H7 (cell line): ENCODE data around the gene SUOX. TPM values are rescaled to one million over a fixed set of nuclear protein-coding genes. Genes with fewer than 3 reads are reported as not detected.
A peak's percentile ranks its signal among the peaks of the same experiment; 100 is the strongest.
"Not testable (repeated sequence)": the region's sequence is repeated elsewhere in the genome, so short reads cannot be mapped to it uniquely, and the experiment has no call there.

Source experiments
- DNase-seq: peaks from one replicate; pipeline ENCODE4 v3.0.0; 2012
- H3K27me3 ChIP-seq: 2 replicates; pipeline ENCODE4 v1.6.0; 2011; ENCODE audit warnings: mild to moderate bottlenecking, low read length; ENCODE audit not compliant: control insufficient read depth, insufficient read depth
- H3K36me3 ChIP-seq: replicated peaks from 2 replicates; pipeline ENCODE4 v1.5.1; 2011; ENCODE audit warnings: low read length; ENCODE audit not compliant: control insufficient read depth, insufficient read depth
- H3K4me3 ChIP-seq: 2 replicates; pipeline ENCODE4 v1.5.1; 2011; ENCODE audit warnings: low read depth, mild to moderate bottlenecking, control low read depth, low read length, moderate library complexity; ENCODE audit not compliant: insufficient read depth
- total RNA-seq: library from RNA; depleted of rRNA; stranded (reverse); fragments of >200 nt; shearing (Covaris generic); gene quantifications from 2 replicates; pipeline ENCODE4 v1.2.3, GENCODE V29; 2014

The SUOX gene
- total RNA-seq, 1 experiment from 2014 or later, result 27.2 TPM

DNA sequence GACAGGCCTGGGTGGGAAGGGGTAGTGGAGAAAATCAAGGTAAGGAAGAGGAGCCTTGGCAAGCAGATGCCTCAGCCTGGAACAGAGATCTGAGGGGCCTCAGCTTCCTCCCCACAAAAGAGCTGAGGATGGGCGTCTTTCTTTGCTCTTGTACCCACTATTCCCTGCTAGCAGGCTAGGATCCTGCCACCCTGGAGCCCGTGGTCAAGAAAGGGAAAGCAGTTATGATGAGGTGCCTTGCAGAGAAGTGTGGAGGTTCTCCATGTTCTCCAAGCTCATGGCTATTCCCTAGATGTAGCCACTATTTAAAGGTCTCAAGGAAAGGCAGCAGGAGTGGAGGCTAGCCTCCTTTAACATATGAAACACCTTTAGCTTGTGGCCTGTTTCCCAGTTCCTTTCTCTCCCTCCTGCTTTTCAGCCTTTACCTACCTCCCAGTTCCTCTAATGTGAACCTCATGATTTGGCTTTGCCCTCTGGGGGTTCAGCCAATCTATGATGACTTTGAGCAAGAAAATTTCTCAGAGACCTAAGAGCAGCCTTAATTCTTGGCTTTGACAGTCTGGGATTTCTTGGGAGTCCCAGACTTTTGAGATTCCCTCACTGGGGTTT lies 24.9 kb downstream of the SUOX start:
- Histone ChIP-seq H3K27me3 (no peaks in the 10 kb centered on the region), H3K4me3 (peak overlapping the region; percentile 42; the same call in 1 of the 2 replicates), H3K36me3 (peaks cover 2% of the 10 kb centered on the region)
- peak; percentile 60 for DNase-seq

DNA sequence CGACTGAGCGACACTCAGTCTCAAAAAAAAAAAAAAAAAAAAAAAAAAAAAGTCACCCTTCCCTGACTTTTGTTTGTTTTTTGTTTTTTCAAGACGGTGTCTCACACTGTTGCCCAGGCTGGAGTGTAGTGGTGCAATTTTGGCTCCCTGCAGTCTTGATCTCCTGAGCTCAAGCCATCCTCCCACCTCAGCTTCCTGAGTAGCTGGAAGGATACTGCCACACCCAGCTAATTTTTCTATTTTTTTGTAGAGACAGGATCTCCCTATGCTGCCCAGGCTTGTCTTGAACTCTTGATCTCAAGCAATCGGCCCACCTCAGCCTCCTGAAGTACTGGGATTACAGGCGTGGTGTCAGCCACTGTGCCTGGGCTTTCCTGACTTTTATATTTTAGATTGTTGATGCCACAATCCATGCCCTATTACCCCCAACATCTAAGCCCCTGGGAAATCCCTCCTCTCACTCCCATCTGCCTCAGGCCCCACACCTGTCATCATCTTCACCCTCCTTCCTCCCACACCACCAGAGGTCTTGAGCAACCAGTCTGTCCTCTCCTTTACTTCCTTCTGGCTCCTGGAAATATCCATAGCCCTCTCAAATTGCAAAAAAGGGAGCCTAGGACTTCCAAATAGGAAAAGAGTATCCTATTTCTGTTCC lies 31.6 kb downstream of the SUOX start:
- no peaks in the 10 kb centered on the region for H3K27me3 ChIP-seq
- no peak overlapping the region for H3K4me3 ChIP-seq
- DNase-seq, result no peak
- peaks cover 17% of the 10 kb centered on the region for H3K36me3 ChIP-seq

GRCh38 chr12:56029166-56029519 lies 32.1 kb downstream of the SUOX start:
- Histone ChIP-seq H3K4me3 (no peak overlapping the region), H3K27me3 (no peaks in the 10 kb centered on the region), H3K36me3 (peaks cover 18% of the 10 kb centered on the region)
- no peak for DNase-seq

DNA sequence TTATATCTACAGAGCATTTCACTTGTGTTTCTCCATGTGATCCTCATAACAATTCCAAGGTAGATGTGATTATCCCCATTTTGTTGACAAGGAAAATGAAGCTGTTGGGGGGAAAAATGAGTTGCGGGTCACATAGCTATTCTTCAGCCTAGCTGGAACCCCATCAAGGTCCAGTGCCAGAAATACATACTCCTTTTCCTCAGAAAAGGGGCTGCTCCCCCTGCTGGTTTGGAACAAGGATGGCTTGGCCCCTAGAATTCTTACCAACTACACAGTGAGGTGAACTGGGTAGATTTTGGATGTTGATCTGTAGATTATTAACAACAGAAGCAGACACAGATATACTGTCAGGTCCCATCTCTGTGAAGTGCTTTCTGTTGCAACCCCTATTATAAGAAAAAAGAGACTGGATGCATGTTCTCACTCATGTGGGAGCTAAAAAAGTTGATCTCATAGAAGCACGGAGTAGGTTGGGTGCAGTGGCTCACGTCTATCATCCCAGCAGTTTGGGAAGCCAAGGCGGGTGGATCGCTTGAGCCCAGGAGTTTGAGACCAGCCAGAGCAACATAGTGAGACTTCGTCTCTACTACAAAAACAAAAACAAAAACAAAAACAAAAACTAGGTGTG lies 32.7 kb downstream of the SUOX start:
- peak; percentile 80 for DNase-seq
- Histone ChIP-seq H3K4me3 (no peak overlapping the region), H3K36me3 (peaks cover 21% of the 10 kb centered on the region), H3K27me3 (no peaks in the 10 kb centered on the region)

DNA sequence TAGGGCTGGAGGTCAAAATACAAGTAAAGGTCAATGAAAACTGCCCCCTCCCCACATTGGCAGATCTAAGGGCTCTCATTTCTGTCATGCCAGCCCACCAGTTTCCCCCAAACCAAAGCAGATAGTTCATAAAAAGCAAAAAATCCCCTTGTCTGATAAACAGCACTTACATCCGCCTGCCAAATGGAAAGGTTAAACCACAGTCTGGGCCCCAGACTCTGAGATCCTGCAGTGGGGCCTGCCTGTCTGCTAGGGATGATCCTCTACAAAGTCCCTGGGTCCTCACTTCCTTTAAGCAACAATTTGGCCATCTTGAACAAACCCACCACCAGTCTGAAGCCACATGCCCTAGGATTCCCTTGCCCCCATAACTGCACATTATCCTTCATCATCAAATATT lies 34.9 kb downstream of the SUOX start:
- no peak for DNase-seq
- Histone ChIP-seq H3K4me3 (no peak overlapping the region), H3K27me3 (no peaks in the 10 kb centered on the region), H3K36me3 (peaks cover 23% of the 10 kb centered on the region)

DNA sequence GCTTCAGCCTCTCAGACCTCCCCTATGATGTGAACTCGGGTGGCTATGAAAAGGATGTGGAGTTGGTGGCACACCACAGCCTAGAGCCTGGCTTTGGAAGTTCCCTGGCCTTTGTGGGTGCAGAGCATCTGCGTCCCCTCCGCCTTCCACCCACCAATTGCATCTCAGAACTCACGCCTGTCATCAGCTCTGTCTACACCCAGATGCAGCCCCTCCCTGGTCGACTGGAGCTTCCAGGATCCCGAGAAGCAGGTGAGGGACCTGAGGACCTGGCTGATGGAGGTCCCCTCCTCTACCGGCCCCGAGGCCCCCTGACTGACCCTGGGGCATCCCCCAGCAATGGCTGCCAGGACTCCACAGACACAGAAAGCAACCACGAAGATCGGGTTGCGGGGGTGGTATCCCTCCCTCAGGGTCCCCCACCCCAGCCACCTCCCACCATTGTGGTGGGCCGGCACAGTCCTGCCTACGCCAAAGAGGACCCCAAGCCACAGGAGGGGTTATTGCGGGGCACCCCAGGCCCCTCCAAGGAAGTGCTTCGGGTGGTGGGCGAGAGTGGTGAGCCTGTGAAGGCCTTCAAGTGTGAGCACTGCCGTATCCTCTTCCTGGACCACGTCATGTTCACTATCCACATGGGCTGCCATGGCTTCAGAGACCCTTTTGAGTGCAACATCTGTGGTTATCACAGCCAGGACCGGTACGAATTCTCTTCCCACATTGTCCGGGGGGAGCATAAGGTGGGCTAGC lies 37.7 kb downstream of the SUOX start:
- Histone ChIP-seq H3K4me3 (no peak overlapping the region), H3K27me3 (no peaks in the 10 kb centered on the region), H3K36me3 (peaks cover 20% of the 10 kb centered on the region)
- DNase-seq, result no peak

GRCh38 chr12:56037161-56037560 lies 40.1 kb downstream of the SUOX start:
- Histone ChIP-seq H3K36me3 (peaks cover 18% of the 10 kb centered on the region), H3K27me3 (no peaks in the 10 kb centered on the region), H3K4me3 (no peak overlapping the region)
- DNase-seq, result no peak

DNA sequence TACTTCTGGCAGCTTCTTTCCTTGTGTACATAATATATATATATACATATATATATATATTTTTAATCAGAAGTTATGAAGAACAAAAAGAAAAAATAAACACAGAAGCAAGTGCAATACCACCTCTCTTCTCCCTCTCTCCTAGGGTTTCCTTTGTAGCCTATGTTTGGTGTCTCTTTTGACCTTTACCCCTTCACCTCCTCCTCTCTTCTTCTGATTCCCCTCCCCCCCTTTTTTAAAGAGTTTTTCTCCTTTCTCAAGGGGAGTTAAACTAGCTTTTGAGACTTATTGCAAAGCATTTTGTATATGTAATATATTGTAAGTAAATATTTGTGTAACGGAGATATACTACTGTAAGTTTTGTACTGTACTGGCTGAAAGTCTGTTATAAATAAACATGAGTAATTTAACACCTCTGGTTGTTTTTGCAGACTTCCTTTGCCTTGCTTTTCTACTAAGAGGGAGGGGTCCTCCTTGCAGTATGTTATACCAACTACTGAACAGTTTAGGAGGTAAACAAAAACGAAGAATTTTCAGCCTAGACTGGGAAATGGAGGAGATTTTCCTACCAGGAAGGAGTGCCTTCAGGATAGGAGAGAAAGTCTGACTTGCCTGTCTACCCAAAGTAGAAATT lies 41.1 kb downstream of the SUOX start:
- DNase-seq, result no peak
- Histone ChIP-seq H3K27me3 (no peaks in the 10 kb centered on the region), H3K36me3 (peaks cover 15% of the 10 kb centered on the region), H3K4me3 (no peak overlapping the region)

DNA sequence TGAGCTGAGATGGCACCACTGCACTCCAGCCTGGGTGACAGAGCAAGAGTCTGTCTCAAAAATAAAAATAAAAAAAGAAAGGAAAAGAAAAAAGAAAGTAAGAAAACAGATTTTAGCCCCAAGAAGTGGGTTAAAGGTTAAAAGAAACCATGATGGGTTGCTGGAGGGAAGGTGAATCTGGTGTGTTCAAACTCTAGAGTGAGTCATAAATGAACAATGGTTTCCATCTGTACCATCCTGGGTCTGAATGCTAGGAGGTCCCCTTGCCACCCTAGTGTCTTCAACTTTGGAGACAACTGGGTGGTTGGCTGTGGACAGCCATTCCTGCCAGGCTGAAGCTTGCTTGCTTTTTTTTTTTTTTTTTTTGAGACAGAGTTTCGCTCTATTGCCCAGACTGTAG lies 43.1 kb downstream of the SUOX start:
- no peak overlapping the region for H3K4me3 ChIP-seq
- DNase-seq, result no peak
- H3K36me3 ChIP-seq, result peaks cover 15% of the 10 kb centered on the region
- no peaks in the 10 kb centered on the region for H3K27me3 ChIP-seq

GRCh38 chr12:56040963-56041551 lies 44.0 kb downstream of the SUOX start:
- no peak for DNase-seq
- H3K4me3 ChIP-seq, result peak overlapping the region; percentile 19
- H3K27me3 ChIP-seq, result no peaks in the 10 kb centered on the region
- peaks cover 14% of the 10 kb centered on the region for H3K36me3 ChIP-seq

GRCh38 chr12:56041552-56042429 lies 44.7 kb downstream of the SUOX start, which contains the start of gene RPS26:
Gene RPS26, plus strand, starts transcription at chr12:56041918. Its CDS starts 249 bp downstream, at chr12:56042167.
- no peaks in the 10 kb centered on the region for H3K27me3 ChIP-seq
- H3K4me3 ChIP-seq, result peak within 1 kb of the TSS; percentile 95
- peak; percentile 94 for DNase-seq
- peaks cover 14% of the 10 kb centered on the region for H3K36me3 ChIP-seq

GRCh38 chr12:56042430-56042813 lies 45.3 kb downstream of the SUOX start:
- not testable (repeated sequence) for DNase-seq, H3K27me3 ChIP-seq
- H3K36me3 ChIP-seq, result peaks cover 14% of the 10 kb centered on the region
- H3K4me3 ChIP-seq, result peak overlapping the region; percentile 95

GRCh38 chr12:56042843-56043242 lies 45.8 kb downstream of the SUOX start:
- DNase-seq, result no peak
- Histone ChIP-seq H3K36me3 (peaks cover 13% of the 10 kb centered on the region), H3K4me3 (peak overlapping the region; percentile 95), H3K27me3 (no peaks in the 10 kb centered on the region)
